Measurements from ENCODE around the gene SHLD2. TPM values are rescaled to one million over a fixed set of nuclear protein-coding genes. Genes with fewer than 3 reads are reported as not detected.
"Not testable (repeated sequence)": the region's sequence is repeated elsewhere in the genome, so short reads cannot be mapped to it uniquely, and the experiment has no call there.

SHLD2 gene
- total RNA-seq, 2 experiments from 2014 or later, result 44.9 to 46.2 TPM

DNA sequence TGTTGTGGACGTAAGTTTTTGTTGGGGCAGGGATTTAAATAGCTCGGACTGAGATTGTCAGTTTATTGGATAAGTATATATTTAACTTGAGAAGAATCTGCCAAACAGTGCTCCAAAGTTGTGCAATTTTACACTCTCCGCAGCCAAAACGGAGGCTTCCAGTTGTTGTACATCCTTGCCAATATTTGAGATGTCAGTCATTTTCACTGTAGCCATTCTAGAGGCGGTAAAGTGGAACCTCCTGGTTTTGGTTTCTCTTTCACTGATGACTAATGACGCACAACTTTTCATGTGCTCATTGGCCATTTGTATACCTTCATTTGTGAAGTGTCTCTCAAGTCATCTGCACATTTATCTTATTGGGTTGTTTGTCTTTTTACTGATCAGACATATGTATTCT, 105.9 kb downstream of the SHLD2 start:
- CTCF ChIA-PET, POLR2A ChIA-PET: not testable (repeated sequence)

DNA sequence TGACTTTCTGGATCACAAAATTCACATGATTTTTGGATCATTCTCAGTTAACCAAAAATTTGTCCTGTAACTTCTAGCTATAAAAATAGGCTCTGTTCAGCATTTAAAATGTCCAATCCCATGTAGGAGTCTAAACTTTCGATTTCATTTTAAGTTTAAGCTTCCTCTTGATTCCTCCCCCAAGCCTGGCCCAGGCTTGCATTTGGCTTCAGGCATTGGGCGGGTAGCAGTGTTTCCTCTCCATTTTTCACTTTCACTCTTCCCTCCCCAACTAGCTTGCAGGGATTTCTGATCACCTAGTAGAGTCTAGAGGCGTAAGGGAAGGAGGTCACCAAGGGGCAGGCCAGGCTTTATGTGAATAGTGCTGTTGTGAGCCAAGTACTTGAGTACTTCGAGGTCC, 109.8 kb downstream of the SHLD2 start:
- CTCF ChIA-PET, POLR2A ChIA-PET: not testable (repeated sequence)

DNA sequence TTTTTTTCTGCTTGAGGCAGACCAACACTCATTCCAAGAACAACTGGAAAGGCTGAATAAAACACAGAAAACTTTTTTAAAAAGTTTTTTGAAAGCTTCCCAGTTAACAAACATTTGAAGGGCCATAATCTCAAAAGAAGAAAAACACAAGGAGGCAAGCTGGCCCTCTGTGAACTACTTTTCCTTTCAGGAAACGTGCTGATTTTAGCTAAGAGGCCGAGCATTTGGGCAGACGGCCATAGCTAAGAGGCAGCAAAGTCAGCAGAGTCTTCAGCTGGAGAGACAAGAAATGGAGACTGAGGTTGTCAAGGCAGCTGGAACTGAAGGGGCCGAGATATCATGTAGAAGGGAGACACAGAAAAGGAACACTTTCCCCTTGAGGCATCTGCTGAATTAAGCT, 111.9 kb downstream of the SHLD2 start:
- CTCF ChIA-PET, POLR2A ChIA-PET: not testable (repeated sequence)

DNA sequence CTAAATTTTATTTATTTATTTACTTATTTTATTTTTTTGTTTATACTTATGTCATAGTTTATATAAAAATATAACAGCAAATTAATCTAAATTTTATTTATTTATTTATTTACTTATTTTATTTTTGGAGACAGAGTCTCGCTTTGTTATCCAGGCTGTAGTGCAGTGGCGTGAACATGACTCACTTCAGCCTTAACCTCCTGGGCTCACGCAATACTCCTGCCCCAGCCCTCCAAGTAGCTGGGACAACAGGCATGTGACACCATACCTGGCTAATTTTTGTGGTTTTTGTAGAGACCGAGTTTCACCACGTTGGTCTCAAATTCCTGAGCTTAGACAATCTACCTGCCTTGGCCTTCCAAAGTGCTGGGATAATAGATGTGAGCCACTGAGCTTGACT, 115.3 kb downstream of the SHLD2 start:
- POLR2A ChIA-PET, CTCF ChIA-PET: not testable (repeated sequence)

DNA sequence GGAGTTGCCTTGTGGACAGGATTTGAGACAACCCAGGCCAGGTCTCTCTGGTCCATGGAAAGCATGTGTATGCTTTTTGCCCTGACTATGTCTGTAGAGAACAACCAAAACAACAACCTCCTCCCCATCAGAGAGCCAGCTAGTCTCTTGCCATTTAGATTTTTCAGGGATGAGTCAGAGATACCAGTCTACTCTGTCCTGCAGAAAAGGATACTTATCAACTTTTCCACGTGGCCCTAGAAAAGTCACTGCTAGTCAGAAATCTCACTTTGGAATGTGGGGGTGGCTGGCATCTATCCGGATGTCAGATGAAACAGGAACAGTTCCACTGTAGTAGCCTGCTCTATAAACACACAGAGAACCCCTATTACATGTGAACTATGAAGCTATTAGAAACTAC, 116.8 kb downstream of the SHLD2 start:
- POLR2A ChIA-PET, CTCF ChIA-PET: not testable (repeated sequence)

DNA sequence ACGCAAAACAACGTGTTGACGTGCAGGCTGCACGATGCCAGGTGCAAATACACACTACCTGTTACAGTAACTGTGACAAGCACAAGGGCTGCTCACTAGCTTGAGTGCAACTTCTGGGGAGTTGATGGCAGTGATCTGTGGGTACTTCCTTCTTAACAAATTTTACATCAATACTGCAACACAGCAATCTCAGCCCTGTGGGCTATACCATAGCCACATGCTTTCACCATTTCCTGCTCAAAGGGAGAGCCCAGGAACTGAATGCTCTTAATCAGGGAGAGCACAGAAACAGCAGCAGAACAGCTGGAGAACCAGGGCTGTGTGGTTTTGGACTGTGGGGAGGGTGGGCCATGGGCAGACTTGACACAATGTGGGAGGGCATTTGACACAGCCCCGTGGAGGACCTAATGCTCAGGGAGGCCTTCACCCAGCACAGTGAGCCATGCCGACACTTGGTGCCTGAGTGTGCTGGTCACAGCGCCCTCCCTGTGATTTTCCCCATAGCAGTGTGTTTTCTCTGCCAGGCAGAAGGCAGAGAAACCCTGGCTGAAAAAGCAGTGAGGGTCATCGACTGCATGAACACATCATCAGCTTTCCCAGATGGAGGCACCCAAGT, 118.3 kb downstream of the SHLD2 start:
- POLR2A ChIA-PET, result not testable (repeated sequence)
- CTCF ChIA-PET, result interaction anchor here (0.7 kb wide), 1 partner anchor 1498 kb away, joined by 3 read pairs; no protein-coding TSS in a partner anchor

DNA sequence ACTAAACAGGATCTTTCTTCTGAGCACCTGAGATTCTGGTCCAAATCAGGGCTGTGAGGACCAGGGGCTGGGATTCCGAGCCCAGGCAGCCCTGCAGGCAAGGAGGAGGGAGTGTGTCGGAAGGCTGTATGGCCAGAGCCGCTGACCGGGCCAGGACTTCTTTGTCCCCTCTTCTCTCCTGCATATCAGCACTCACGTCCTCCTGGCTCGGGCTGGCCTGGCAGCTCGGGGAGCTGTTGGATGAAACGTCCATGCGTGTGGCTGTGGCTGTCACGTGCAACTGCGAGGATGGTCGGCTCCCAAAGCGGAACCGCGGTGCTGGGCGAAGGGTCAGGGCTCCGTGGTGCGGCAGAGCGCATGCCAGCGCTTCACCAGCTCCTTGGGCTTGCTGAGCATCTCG, 118.8 kb downstream of the SHLD2 start:
- POLR2A ChIA-PET, CTCF ChIA-PET: not testable (repeated sequence)

DNA sequence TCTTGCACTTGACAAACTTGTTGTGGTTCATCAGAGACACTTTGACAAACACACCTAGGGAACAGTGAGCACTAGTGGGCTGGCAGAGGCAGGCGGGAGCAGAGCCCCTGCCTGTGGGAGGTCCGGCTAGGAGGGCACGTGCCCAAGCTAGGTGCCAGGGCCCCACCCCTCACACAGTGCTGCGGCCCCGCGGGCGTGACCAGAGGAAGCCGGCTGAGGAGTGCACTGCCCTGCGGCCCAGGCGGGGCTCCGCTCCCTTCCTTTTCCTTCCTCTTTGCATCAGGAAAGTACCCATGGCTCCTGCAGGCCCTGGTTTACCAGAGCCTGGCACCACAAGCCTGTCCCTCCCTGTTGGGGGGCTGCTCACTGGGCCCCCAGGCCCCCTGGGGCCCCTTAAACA, 121.1 kb downstream of the SHLD2 start:
- POLR2A ChIA-PET, CTCF ChIA-PET: not testable (repeated sequence)

DNA sequence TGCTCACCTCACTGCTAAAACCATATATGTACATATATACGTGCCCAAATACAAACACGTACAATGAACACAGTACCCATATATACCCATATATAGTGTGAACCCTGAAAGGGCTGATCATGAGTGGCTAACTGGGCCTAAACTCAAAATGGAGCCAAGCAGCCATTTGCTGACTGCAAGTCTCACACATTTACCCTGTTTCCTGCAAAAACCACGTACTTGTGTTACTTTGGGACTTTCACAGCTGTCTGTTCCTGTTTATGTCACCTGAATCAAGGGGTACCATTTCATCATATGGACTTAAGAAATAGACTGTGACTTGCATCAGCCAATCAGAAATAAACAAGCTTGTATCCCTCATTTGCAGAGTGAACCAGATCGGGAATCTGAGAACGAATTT, 124.4 kb downstream of the SHLD2 start:
- CTCF ChIA-PET, result not testable (repeated sequence)

DNA sequence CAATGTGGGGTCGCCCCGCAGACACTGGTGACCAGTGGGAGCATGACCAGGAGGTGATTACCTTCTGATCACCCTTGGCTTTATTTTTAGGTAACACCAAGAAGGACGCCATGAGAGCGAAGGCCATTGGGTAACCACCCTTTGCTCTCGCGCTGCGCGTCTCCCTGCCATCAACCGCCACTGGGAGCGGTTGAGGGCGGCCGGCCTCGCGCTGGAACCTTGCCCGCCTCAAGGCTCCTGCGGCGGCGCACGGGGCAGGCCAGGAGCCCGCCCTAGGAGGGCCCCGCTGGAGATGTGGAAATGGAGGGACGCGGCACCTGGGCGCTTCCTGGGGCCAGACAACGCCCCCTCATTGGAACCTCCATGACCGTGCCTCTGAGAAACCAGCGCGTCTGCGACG, 127.8 kb downstream of the SHLD2 start:
- CTCF ChIA-PET, POLR2A ChIA-PET: not testable (repeated sequence)

More for the DNA sequence above, 124.4 kb downstream of the SHLD2 start:
- POLR2A ChIA-PET, result not testable (repeated sequence)

DNA sequence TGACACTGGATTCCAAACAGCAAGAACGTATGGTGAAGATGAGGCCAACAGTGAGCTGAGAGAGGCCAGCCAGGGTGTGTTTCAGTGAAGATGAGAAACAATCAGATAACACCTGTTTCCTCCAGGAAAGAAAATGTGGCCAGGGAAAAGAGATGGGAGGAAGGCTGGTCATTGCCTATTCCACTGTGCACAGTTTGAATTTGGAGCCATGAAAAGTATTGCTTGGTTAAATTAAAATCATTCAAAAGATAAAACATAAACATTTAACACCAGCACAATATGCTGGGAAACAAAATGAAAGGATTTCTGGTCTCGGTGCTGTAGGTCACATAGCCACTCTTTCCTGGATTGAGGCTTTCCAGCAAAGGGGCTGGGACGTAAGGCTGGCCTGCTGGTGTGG, 130.1 kb downstream of the SHLD2 start, which contains the start of gene NUTM2A:
TSS of gene NUTM2A (plus strand) at position 301 of the 400 bp plus-strand sequence. CDS start 383 bp downstream, outside the sequence.
- POLR2A ChIA-PET, CTCF ChIA-PET: not testable (repeated sequence)

DNA sequence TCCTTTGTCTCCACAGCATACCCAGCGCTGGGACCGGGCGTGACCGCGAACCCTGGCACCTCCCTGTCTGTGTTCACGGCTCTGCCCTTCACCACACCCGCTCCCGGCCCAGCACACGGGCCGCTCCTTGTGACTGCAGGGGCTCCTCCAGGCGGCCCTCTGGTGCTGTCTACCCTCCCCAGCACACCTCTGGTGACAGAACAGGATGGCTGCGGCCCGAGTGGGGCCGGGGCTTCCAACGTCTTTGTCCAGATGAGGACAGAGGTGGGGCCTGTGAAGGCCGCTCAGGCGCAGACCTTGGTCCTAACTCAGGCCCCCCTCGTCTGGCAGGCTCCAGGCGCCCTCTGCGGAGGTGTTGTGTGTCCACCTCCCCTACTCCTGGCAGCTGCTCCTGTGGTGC, 133.2 kb downstream of the SHLD2 start:
- CTCF ChIA-PET, POLR2A ChIA-PET: not testable (repeated sequence)

DNA sequence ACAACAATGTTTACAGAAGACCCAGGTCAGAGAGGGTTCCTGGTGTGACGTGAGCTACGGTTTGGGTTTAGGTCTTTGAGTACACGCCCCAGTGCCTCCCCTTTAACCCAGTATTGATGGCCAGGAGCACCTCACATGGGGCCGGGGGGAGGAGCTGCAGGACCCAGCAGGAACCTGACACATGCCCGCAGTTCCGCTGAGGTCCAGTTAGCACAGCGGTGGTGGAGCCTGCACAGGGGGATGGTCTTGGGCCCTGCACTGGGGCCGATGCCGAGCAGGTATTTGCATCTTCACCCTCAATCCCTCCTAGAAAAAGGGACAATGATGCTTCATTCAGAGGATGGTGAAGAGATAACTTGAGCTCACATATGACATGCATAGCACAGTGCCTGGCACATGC, 134.2 kb downstream of the SHLD2 start:
- CTCF ChIA-PET, POLR2A ChIA-PET: not testable (repeated sequence)

DNA sequence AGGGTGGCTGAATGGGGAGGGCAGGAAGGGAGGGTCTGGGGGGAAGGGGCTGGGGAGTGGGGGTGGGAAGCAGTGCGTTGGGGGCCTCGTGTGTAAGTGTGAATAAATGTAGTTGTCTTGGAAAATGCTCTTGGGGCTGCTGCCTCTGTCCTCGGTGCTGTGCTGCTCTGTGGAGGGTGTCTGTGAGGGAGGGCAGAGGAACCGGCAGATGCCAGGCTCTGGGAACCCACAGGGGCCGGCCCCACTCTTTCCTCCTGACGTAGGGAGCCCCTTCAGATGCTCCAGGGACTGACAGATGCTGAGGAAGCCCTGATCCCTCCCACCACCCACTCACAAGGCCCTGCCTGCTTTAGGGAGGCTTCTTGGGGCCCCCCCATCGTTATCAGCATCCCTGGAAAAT, 139.8 kb downstream of the SHLD2 start:
- POLR2A ChIA-PET, result not testable (repeated sequence)

DNA sequence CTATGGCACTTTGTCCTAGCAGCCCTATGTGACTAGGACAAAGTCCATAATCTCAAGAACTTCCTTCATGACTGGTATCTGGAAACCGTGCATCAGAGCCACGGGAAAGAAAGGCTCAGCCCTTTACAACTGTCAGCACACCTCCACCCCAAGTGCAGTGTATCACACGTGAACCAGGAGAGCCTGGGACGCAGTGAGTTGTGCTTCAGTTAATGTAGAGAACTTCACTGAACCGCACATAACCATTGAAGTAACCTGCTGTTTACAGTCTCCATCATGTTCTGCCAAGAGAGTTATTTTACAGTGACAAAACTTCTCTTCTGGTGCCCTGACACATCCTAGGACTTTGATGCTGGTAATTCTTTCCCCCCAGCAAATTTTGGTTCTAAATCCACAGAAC, 142.2 kb downstream of the SHLD2 start:
- CTCF ChIA-PET, POLR2A ChIA-PET: not testable (repeated sequence)

More for the DNA sequence above, 139.8 kb downstream of the SHLD2 start:
- CTCF ChIA-PET, result not testable (repeated sequence)

DNA sequence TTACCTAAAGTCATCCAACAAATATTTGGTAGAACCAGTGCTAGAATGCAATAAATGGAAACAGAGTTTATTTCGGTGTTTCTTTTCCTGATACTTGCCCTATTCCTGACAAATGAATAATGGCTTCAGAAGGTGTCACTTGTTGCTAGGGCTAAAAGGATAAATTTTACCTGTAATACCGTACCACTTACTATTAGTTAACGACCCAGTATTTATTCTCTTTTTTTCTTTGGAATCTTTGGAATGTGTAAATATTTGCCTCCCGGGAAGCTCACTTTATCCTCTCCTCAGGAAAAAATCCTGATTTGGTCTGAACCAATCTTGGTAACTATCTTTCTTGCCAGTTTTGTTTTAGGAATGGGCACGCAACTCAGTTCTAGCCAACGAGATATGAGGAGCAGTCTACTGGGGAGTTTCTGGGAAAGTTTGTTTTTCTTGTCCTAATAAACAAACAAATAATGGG, 144.4 kb downstream of the SHLD2 start:
- CTCF ChIA-PET, POLR2A ChIA-PET: not testable (repeated sequence)

Other genes with a start within 250 kb of the SHLD2 start
- not detected for gene MMRN2, start 137.6 kb upstream of the SHLD2 start, total RNA-seq
- not detected for gene SNCG, start 136.6 kb upstream of the SHLD2 start, total RNA-seq
- gene ADIRF, start 126.7 kb upstream of the SHLD2 start, total RNA-seq, result not detected
- not detected for gene FAM25A, start 74.9 kb upstream of the SHLD2 start, total RNA-seq
- gene GLUD1, start 363 bp upstream of the SHLD2 start, total RNA-seq, result 100 to 1,000 TPM; 167 to 170 TPM
- gene NUTM2A, start 130.2 kb downstream of the SHLD2 start, total RNA-seq, result under 1 TPM; 0.38 to 0.67 TPM

Measured in activated CD8-positive, alpha-beta memory T cell treated with anti-CD3 and anti-CD28 coated beads for 36 hours (primary cell).